Lower lobe of right lung (tissue), 2 donors: ENCODE measurements around the gene TPO. TPM values are rescaled to one million over a fixed set of nuclear protein-coding genes. Genes with fewer than 3 reads are reported as not detected.

Experiments
- ATAC-seq, 2 donors: fragments of 200-7000 bp; cut with Tn5 transposase; one replicate each; pipeline ENCODE4 v1.9.1; 2020 to 2022; ENCODE audit warnings: mild to moderate bottlenecking in 2 of 2, moderate library complexity in 2 of 2
- DNase-seq: peaks from one replicate; pipeline ENCODE4 v3.0.0-alpha.2; 2020
- H3K27ac ChIP-seq: fragments of 200-600 bp; one replicate; pipeline ENCODE4 v1.8.0; 2022
- H3K27me3 ChIP-seq: fragments of 200-600 bp; one replicate; pipeline ENCODE4 v1.8.0; 2022; ENCODE audit warnings: low read depth
- H3K36me3 ChIP-seq: fragments of 200-600 bp; one replicate; pipeline ENCODE4 v1.8.0; 2022; ENCODE audit warnings: mild to moderate bottlenecking
- H3K4me1 ChIP-seq: fragments of 200-600 bp; one replicate; pipeline ENCODE4 v1.8.0; 2022
- H3K4me3 ChIP-seq: fragments of 200-600 bp; one replicate; pipeline ENCODE4 v1.8.0; 2022; ENCODE audit warnings: mild to moderate bottlenecking
- H3K9me3 ChIP-seq: fragments of 200-600 bp; one replicate; pipeline ENCODE4 v1.8.0; 2022
- CTCF ChIP-seq: fragments of 200-600 bp; IDR thresholded peaks from one replicate; pipeline ENCODE4 v1.8.0; 2022; ENCODE audit warnings: antibody characterized with exemption, mild to moderate bottlenecking
- intact Hi-C: fragments of 100-400 bp; cut with DNase I; formaldehyde crosslinking; loops from one replicate; pipeline ENCODE4 v1.11.0; 2022
- total RNA-seq: library from RNA; stranded (reverse); fragmentation: NEBNext Ultra II Directional; extraction: Animal tissue kit (Norgen Biotek cat#: 25700); gene quantifications from one replicate; pipeline ENCODE4 v1.2.1, GENCODE V29; 2021
- donor health status: DM: no; HTN: yes; CAD: no; lungs with severe emphysema.

TPO gene
- total RNA-seq, 1 donor from 2014 or later: 0.21 TPM

GRCh38 chr2:1462994-1463393 lies 49.7 kb downstream of the TPO start:
- intact Hi-C loops: no loop called here
- DNase-seq: no peak
- no peaks in the 10 kb centered on the region for H3K36me3 ChIP-seq

GRCh38 chr2:1472350-1472749 lies 59.1 kb downstream of the TPO start:
- intact Hi-C loops: no loop called here
- no peak for ATAC-seq
- DNase-seq: no peak
- Histone ChIP-seq H3K9me3 (no peaks in the 10 kb centered on the region), H3K4me1 (no peaks in the 10 kb centered on the region), H3K27ac (no peak overlapping the region), H3K27me3 (no peaks in the 10 kb centered on the region), H3K4me3 (no peak overlapping the region), H3K36me3 (no peaks in the 10 kb centered on the region)
- no peak for TF ChIP-seq CTCF

More at GRCh38 chr2:1462994-1463393, 49.7 kb downstream of the TPO start:
- H3K27me3 ChIP-seq: peaks cover 8% of the 10 kb centered on the region
- H3K4me3 ChIP-seq: no peak overlapping the region
- no peaks in the 10 kb centered on the region for H3K9me3 ChIP-seq
- no peaks in the 10 kb centered on the region for H3K4me1 ChIP-seq
- no peak overlapping the region for H3K27ac ChIP-seq
- TF ChIP-seq CTCF: no peak
- no peak for ATAC-seq

DNA sequence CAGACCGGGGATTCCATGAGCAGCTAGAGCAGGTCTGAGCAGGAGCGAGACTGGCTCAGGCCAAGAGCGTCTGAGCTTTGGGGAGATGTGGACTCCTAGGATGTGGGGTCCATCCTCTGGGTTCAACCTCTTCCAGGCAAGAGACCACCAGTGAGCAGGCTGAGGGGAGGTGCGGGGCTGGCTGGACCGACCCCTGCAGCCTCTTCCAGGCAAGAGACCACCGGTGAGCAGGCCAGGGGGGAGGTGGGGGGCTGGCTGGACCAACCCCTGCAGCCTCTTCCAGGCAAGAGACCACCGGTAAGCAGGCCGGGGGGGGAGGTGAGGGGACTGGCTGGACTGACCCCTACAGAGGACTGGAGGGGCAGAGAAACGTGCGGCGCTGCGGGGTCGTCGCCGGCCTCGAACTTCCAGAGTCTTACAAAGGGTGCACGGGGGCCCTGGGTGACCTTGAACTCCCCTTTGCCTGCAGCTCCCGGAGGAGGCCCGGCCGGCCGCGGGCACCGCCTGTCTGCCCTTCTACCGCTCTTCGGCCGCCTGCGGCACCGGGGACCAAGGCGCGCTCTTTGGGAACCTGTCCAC lies 63.4 kb downstream of the TPO start:
- no peak for TF ChIP-seq CTCF
- DNase-seq (no peak), ATAC-seq (no peak)
- intact Hi-C loops: no loop called here
- Histone ChIP-seq H3K4me3 (no peak overlapping the region), H3K36me3 (no peaks in the 10 kb centered on the region), H3K4me1 (no peaks in the 10 kb centered on the region), H3K9me3 (no peaks in the 10 kb centered on the region), H3K27ac (no peak overlapping the region), H3K27me3 (no peaks in the 10 kb centered on the region)

- no peak overlapping the region for H3K27ac ChIP-seq
- peak in 1 of 2 donors; percentile 24 for ATAC-seq
- H3K9me3 ChIP-seq: no peaks in the 10 kb centered on the region
- DNase-seq: no peak
- no peaks in the 10 kb centered on the region for H3K27me3 ChIP-seq
- no peaks in the 10 kb centered on the region for H3K4me1 ChIP-seq
- H3K4me3 ChIP-seq: no peak overlapping the region
- intact Hi-C loops: no loop called here
- TF ChIP-seq CTCF: no peak
- H3K36me3 ChIP-seq: no peaks in the 10 kb centered on the region
Observed at GRCh38 chr2:1477196-1478040, 64.2 kb downstream of the TPO start.

DNA sequence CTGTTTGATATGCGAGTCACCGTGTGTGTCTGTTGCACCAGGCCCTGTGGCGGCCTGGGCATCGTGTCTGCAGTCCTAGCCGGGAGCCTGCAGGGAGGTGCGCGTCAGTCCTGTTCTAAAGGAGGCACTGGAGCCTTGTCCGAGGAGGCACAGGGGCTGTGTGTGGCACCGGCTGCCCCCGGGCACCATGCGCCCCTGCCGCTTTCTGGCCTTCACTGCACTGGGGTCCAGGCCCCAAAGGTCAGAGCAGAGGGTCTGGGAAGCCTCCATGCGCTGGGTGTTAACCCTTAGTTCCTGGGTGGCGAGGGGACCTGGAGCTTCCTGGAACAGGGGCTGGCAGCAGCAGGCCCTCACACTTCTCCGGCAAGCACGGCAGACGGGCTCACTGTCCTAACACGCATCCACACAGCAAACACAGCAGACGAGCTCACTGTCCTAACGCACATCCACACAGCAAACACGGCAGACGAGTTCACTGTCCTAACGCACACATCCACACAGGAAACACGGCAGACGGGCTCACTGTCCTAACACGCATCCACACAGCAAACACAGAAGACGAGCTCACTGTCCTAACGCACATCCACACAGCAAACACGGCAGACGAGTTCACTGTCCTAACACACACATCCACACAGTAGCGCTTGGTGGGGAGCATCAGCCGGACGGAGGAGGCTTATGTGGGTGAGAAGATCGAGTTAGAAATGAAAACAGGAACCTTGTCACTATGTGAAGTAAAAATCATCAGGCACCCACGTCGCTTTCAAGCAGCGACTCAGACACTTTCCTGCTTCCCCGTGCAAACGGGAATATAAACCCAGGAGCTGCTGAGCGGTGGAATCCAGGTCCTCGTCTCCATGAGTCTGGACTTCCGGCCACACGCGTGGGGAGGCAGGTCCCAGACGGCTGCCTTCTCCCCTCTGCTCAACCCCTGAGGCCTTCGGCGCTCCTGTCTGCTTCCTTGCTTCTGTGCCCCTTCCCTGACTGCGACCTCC lies 65.3 kb downstream of the TPO start:
- Histone ChIP-seq H3K4me1 (no peaks in the 10 kb centered on the region), H3K4me3 (no peak overlapping the region), H3K9me3 (no peaks in the 10 kb centered on the region), H3K27ac (no peak overlapping the region), H3K36me3 (no peaks in the 10 kb centered on the region), H3K27me3 (no peaks in the 10 kb centered on the region)
- no peak for DNase-seq
- no peak for ATAC-seq
- no peak for TF ChIP-seq CTCF
- intact Hi-C loops: no loop called here
